Measurements from ENCODE around the gene TRIB2. TPM values are rescaled to one million over a fixed set of nuclear protein-coding genes. Genes with fewer than 3 reads are reported as not detected.

TRIB2 gene
- total RNA-seq, 1 donor from 2014 or later = 122 TPM

DNA sequence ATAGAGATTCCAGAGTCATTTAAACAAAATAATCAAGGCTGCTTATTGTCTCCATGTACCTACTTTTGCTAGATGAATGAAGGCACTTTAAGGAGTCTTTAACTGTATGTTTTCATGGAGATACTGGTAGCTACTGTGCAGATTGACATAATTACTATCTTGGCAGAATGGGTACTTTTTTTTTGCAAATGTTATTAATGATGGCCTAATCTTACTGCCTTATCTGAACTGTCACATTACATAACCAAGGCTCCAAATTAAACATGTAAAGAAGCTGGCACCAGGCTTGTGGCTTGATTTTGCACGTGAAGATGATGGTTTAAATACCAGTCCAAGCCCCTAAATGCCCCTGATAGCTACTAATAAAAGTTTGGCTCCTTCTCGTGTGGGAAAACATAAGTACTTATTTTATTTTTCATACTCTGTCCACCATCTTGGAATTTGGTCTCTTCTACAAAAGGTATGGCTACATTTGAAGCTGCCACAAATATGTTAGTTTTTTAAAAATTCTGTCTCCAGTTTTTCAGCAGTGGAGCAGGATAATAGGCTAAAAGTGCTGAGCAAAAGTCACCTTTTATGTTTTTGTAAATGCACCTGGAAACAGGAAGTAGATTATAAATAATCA lies 4.1 kb downstream of the TRIB2 start:
- DNase-seq = no peak

DNA sequence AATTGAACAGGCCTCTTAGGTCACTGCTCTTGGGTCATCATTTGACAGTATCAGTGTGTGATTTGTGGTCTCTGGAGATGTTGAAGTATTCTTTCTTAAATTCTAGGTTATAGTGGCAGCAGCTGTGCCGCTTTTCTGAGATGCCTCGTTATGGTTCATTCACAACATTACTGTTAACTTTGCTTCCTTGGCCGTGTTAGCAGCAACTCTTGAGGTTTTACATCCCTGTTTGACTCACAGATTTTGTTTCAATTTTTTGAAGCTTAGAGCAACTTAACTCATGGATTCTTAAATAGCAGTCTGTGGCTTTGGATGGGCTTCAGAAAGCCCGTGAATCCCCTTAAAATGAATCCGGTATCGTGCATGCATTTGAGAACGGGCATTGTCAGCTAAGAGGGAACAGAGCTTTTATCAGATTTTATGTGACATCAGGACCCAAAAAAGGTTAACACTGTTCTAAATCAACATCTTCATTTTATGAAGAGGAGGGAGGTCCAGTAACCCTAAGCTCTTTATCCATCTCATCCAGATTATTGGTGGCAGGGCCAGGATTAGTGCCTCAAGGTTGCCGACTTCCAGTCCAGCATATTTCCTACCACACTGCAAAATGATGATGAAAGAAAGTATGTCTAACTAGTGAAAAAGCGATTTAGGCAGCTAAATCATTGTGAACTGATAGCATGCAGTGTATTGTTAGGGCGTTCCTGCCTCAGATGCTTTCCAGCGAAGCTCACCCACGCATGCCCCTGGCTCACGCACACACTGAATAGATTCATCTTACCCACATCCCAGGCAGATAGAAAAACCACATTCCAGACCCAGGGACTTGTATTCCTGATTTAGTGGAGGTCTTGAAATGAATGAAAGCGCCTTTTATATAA lies 5.1 kb downstream of the TRIB2 start:
- DNase-seq = no peak

DNA sequence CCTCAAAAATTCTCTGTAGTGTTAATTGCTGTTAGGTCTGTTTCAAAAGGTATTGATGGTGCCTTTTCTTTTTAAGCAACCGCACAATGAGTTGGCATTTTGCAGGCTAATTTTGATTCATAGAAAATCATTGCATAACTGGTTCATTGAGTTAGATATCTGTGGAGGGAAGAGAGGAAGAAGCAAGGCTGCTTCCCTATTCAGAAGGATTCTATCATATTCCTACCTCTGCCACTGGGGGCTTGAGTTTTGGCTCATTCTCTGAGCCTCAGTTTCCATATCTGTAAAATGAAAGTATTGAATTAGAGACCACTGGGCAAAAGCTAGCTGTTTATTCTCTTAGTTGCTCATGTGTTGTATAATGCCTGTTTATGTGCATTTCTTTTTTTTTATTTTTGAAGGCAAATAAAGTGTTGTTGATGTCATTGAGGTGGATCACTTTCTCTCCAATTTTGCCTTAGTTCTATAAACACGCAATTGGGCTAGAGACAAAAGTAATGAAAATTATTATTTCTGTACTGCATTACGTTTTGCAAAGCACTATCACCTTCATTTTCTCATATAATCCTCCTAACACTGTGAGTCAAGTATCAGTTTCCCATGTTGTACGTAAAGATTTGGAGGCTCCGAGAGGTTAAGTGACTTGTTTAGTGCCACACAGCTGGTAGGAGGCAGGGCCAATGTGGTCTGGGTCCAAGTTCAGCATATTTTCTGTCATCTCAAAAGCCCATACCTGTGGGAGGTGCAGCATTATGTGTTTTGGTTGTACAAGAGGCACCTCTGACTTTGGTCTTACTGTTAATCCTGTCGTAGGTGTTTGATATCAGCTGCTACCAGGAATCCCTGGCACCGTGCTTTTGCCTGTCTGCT lies 5.9 kb downstream of the TRIB2 start:
- no peak for DNase-seq

DNA sequence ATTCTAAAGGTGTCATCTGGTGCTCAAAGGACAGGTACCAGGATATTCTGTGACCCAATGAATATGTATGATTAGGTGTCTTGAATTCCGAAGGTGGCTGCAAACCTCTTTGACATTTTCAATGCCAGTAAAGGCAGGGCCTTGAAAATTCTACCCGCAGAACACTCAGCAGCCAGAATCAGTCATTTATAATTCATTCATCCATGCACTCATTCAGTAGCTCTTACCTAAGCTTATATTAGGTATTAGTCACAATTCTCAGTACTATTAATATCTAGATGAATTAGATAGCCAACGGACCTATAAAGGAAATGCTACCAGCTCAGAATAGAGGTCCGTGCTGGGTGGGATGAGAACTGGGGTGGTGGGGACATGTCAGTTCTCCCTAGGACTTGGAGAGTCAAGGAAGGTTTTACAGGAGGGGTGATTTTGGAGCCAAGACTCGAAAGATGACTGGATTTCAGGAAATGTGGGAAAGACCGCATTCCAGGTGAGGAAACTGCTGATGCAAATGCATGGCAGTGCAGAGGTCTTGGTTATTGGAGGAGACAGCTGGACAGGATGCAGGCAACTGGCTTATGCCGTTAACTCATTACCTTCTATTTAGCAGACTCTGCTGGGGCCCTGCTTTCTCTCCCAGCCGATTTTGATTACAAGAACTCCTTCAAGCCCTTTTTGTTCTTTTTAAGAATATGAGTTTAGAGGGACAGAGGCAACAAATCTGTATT lies 7.2 kb downstream of the TRIB2 start:
- no peak for DNase-seq

DNA sequence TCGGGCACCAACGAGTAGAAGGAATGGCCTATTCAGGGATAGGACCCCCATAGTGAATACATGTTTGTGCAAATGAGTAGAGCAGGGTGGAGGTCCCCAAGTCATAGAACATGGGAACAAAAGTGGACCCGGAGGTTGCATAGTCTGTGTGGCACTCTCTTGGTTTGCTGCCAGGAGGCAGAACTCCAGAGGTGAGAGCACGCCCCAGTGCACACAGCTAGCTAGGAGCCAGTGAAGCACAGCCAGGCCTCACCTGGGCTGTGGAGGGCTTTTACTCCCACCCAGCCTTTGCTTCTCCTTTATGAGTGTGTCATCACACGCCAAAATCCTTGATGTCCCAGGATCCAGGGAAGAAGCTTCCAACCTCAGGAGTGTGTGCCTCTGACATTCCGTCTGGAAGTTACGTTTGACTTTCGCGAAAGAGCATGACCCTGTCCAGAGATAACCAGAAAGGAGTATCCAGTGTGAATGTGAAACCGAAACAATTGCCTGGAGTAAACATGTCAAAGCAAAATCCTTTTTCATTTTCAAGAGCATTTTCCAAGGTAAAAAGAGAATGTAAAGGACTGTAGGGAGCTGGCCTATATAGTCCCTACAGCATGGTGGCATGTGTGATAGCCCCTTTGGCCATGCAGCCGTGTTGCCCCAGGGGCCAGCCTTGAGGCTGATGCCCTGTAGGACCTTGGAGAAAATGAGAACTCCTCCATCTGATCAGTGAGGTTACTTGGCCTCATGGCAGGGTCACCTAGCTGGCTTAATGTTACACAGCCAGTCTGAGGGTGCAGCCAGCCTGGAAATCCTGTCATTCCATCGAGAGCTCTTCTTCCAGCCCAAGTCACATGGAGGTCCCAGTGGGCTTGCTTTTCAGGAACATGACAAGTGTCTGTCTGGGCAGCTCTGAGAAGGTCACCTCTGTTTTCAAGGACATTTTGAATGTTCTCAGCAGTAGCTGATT lies 8.8 kb downstream of the TRIB2 start:
- DNase-seq = no peak

DNA sequence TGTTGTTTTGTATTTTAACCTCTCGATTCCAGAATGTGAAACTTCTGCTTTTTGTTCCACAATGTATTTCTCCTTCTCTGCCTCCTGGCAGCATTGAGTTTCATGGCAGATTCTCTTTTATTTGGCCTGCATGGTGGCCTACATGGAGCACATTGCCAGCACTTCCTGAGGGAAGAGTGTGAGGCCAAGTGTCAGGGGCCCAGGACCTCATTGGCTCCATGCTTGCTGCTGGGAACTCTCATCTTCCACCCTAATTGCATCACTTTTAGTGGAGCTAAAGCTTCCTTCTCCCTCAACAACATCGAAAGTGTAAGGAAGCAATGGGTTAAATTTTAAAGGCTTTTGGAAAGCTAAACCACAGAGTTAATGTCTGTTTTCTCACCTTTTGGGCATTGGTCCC lies 9.5 kb downstream of the TRIB2 start:
- DNase-seq = no peak

DNA sequence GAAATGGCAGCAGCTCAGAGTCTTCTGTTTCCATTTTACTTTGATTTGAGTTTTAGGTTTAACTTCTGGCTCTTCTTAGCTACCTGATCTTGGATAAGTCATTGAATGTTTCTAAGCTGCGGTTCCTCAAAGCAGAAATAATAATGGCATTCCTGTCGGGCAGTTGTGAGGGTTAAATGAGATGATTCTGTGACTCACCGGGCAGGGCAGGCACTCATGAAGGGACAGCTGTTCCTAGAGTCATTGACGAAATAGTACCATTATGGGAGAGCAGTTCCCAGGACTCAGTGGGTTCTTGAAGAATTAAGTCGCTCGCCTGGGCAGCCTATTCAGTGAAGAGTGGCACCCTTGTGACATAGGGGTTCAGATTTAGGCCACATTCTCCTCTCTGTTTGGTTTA lies 10.3 kb downstream of the TRIB2 start:
- no peak for DNase-seq

DNA sequence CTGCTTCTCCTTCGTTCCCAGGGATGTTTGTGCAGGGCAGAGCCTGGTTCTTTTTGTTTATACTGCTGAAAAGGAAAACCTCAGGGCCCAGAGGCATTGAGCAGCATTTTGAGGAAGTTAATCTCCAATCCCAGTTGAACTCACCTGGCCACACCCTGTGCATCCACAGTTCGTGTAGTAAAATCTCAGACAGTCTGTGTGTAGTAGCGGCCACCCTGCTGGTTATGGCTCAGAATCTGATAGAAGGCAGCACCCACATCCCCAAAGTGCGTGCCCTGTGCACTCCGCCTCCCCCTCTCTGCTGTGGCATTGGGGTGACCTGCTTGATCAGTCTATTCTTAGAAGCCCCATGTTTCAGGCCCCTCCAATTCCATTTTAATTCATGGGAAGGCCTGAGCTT lies 10.9 kb downstream of the TRIB2 start:
- DNase-seq = no peak

DNA sequence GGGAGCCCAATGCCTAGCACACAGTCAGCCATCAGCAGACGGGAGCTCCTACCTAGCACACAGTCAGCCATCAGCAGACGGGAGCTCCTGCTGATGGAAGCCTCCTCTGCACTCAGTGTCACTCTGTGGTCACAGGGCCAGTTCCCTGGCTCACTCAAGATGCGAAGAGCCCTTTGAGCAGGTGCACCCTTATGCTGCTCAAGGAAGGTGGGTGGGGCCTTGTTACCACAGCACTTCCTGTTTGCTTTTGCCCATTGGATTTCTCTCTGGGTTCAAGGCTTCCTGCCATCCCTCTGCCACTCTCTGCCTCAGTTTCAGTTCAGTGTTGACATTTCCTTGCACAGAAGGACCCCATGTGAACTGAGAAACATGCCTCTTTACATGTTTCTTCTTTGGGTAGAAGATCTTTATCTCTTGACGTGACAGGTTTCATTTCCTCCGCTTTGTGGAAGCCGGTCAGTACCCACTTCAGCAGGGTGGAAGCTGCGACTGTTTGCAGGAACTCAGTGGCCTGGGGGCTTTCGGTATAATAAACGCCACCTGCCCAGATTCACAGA lies 11.6 kb downstream of the TRIB2 start:
- DNase-seq = no peak

DNA sequence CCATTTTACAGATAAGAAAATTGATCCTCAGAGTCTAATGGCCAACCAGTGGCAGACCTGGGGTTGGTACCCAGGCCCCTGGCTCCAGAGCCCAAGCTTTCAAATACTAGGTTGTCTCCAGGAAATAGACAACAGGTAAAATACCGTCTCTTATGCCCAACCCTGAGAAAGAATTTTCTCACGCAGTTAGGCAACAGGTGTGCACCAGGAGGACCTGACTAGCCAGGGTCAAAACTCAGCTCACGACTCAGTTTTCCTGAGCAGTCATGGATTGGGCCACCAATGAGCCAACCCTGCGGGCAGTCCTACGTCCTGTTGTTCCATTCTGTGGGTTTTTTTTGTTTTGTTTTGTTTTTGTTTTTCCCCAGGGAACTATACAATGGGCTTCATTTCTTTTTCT lies 13.5 kb downstream of the TRIB2 start:
- no peak for DNase-seq

DNA sequence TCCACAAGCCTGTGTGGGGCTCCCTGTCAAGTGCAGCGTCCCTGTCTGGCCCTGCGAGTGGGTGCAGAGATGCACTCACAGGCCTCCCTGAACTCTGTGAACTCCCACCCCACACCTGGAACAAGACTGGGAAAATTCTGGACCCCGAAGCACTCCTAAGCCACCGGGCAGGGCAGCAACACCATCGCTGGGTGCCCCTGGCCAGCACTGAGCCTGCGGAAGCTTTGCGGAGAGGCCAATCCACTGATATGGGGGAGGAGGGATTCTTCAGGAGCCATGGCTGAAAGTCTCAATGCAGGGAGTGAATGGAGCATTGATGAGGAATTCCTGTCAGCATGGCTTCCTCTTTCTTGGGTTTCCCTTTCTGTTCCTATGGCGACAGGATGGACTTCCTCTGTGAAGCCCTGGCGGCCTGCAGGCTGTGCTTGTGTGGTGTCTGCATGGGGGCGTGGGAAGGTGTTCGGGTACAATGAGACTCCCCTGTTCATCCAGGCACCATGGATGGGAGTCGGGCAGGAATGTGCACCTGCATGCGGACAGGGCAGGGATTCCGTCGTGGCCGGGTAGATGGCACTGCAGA lies 15.1 kb downstream of the TRIB2 start:
- DNase-seq = no peak

DNA sequence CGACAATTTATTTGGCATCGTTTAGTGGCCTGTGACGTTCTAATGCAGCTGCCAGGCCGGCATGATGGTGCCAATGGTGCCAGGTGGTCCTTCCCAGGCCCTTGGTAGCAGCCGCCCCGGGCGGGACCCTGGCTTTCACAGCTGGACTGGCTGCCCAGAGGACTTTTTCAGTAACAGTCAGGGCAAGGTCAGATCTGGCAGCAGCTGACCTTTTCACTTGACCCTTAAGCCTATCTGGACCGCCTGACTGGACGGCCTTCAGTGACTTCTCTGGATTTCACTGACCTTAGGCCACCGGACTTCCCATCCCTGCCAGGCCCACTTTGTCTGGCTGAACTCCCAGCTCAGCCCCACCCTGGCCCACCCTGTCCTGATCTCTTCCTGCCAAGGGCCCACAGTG lies 15.9 kb downstream of the TRIB2 start:
- no peak for DNase-seq

DNA sequence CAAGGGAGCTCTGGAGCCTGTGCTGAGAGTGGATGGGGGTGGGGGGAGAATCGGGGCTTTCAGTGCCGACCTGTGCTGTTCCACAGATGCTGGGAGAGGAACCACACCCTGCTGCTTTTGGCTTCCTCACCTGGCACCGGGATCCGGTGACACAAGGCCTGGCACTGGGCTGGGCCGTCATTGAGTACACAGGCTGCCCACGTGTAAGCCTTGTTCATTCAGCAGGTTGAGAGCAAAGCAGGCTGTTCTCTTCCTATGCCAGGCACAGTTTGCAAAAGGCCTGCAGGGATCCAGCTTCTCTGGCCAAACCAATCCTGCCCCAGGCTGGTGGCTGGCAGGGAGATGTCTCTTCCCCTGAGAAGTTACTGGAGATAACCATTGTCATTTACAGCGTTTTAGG lies 17.1 kb downstream of the TRIB2 start:
- peak; percentile 25 for DNase-seq

DNA sequence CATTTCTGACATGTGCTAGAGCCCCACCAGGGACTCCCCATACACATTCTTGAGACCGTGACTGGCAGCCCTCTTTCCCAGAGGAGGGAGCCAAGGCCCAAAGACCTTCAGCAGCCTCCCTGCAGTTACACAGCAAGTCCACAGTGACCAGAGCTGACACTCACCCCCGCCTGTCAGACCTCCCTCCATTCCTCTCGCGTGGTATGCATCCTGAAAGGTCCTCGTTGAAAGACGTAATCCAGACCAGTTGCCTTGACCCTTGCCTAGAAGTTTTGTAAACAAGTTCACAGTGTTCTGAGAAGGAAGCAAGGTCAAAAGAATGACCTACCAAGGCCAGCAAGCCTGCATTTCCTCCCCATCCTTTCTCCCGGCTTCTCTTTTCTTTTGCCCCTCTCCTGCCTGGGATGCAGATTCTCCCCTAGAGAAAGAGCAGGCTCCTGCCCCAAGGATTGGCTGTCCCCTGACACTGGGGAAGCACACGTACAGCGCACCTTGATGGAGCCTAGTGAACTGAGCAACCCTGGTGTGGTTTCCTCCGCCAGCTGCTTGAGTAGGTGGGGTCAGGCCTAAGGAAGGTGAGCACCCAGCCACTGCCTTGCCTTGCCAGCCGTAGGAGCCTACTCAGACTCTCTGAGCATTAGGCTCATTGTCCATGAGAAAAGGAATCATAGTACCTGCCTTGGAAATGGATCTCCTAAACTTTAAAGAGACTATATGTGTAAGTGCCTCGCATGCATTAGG lies 18.3 kb downstream of the TRIB2 start:
- DNase-seq = no peak

DNA sequence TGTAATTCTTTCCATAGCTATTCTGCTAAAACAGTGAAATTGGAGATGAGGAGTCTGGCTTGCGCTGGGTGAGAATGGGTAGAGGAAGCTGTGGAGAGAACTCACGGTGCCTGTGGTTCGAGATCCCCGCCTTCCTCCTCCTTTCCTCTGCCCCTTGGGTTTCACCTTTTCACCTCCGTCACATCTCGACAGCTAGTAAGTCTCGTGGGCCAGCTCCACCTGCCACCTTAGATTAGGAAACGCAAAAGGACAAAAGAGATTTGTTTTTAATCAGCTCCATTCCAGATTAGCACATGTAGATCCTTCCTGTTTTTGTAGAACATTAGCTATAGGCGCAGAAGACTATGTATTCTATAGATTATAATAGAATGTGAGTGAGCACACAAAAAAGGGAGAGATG lies 20.6 kb downstream of the TRIB2 start:
- DNase-seq = no peak

DNA sequence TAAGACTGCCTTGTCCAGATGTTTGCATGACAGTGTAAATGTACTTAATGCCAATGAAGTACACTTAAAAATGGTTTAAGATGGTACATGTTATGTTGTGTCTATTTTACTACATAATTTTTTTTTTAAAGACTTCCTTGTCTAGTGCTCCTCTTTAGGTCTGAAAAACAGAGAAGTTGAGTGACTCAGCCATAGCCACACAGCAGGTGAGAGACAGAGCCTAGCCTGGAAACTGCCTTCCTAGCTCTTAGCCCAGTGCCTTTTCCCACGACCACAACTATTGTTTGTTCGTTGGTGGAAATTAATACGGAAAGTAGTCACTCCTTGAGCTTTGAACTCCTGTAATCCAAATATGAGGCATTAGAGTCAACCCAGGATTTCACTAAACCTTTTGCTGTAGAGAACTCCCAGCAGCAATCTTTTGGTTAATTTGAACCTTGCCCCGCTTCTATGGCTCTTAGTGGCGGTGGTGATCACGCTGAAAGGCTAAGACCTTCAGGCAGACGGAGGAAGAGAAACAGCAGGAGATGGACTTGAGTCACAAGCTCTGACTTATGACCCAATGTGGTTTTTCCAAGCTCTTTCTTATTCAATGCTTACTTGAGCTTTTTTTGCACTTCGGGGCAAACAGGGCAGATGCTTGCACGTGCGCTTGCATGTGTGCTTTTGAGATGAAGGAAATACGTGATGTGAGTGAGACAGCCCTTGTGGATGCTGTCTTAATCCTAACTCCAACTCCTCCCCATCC lies 21.2 kb downstream of the TRIB2 start:
- no peak for DNase-seq

DNA sequence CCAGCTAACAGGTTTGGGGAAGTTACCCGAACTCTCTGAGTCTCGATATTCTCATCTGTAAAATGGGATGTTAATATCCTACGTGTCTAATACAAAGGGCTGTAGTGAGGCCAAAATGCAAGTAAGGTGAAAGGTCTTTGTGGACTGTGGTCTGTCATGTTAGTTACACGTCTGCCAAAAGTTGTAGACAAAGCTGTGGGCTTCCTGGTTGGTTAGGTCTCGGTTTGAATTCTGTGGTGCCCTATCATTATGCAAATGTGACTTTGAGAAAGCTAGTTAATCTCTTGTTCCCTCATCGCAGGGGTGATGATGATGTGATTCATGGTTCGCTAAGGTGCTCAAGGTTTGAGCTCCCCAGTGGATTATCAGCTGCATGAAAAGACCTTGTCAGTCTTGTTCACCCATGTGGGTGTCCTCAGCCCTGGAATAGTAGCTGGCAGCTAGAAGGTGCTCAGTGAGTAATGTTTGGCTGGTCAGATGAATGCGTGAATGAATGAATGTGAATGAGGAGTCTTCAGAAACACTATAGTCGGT lies 23.1 kb downstream of the TRIB2 start:
- DNase-seq = no peak

DNA sequence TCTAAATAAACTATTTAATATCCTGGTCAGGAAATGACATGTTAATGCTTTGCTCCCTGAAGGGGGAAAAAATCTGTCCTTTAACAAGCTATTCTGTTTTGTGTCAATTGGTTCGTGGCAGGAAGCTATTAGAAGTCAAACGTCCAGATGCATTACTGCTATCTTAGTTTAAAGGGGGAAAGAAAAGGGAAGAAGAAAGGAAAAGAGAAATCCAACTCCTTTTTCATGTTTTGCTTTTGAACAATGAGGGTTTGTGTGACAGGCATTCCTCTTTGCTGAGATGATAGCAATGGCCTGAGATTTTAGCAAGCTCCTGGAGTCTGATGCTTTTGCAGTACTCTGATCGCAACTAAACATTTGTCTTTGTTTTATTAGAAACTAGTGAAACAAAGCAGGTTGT lies 24.6 kb downstream of the TRIB2 start:
- no peak for DNase-seq

DNA sequence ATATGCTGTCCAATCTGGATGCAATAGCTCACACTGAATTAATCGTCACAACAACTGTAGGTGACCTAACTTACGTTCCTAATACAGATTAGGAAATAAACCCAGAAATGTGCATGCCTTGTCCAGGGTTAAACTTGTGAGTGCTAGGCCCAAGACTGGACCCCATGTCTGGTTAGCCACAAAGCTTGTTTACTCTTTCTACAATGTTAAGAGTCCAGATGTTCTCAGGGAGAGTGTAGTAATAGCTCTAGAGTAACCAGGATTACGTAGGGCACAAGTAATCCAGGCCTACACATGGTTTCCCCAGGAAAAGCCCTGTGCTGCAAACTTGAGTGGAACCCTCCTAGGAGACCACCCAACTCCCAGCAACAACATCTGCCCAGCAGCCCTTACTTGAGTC lies 26.2 kb downstream of the TRIB2 start:
- no peak for DNase-seq

Data from occipital lobe (tissue), 2 donors.